MM.1S (cell line): ENCODE results near the gene SREBF2.
"Not testable (repeated sequence)": the region's sequence is repeated elsewhere in the genome, so short reads cannot be mapped to it uniquely, and the experiment has no call there.

ENCODE experiments used
- CTCF ChIP-seq: fragments of 300-600 bp; sonication (generic); IDR thresholded peaks from 2 replicates; pipeline ENCODE4 v1.5.1; 2016; ENCODE audit warnings: antibody characterized with exemption, low read length, mixed read lengths
- EZH2phosphoT487 ChIP-seq: fragments of 300-600 bp; sonication (generic); IDR thresholded peaks from 2 replicates; pipeline ENCODE4 v1.6.1; 2018; ENCODE audit warnings: antibody characterized with exemption, low read length

DNA sequence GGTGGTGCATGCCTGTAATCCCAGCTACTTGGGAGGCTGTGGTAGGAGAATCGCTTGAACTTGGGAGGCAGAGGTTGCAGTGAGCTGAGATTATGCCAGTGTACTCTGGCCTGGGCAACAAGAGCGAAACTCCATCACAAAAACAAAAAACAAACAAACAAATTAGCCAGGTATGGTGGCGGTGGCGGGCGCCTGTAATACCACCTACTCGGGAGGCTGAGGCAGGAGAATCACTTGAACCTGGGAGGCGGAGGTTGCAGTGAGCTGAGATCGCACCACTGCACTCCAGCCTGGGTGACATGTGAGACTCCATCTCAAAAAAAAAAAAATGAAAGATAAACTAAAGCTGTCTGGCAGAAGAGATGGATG is 116.0 kb downstream of the SREBF2 start:
- TF ChIP-seq EZH2phosphoT487, CTCF: not testable (repeated sequence)
